ENCODE results near the gene GATA5.
"Not testable (repeated sequence)": the region's sequence is repeated elsewhere in the genome, so short reads cannot be mapped to it uniquely, and the experiment has no call there.

The GATA5 gene

DNA sequence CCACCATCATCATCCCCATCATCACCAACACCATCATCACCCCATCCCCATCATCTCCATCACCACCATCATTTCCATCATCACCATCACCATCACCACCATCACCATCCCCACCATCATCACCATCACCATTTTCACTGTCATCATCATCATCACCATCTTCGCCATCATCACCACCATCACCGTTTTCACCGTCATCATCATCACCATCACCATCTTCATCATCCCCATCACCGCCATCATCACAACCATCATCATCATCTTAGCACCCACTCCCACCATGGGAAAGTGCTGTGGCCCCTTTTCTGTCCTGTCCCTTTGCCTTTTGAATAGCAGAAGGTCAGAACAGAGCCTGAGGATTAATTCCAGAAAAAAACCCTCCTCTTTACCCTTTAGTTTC is 28.5 kb upstream of the GATA5 start:
- DNase-seq = no peak

DNA sequence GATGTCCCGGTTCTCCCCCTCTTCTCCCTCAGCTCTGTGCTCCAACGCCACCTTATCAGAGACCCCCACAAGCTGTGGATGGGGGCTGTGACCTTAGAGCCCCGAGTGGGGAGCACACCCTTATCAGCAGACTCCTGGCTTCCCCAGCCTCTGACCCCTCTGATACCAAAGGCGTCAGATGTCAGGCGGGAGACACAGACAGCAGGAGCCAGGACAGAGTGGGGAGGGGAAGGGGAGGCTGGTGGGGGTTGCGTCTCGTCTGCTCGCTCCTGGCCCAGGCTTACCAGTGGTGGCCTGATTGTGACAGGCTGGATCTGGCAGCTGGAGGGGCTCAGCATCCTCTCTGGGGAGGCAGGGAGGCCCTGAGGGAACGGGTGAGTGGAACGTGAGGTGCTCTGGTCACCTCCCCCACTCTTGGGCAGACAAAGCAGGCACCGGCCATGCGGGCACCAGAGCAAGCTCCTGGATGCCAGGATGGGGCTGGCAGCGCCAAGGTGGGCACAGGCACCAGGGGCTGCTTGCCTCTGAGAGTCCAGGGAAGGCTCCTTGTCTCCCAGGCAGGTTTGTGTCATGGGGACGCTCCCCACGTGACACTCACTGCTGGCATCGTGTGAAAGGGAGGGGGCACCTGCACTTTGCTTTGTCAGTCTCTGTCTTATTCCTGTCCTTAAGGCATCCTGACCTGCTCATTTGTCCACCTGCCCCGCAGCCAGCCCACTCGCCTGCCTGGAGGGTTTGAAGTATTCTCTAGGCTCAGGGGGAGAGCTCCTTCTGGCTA is 27.8 kb upstream of the GATA5 start:
- DNase-seq = no peak

DNA sequence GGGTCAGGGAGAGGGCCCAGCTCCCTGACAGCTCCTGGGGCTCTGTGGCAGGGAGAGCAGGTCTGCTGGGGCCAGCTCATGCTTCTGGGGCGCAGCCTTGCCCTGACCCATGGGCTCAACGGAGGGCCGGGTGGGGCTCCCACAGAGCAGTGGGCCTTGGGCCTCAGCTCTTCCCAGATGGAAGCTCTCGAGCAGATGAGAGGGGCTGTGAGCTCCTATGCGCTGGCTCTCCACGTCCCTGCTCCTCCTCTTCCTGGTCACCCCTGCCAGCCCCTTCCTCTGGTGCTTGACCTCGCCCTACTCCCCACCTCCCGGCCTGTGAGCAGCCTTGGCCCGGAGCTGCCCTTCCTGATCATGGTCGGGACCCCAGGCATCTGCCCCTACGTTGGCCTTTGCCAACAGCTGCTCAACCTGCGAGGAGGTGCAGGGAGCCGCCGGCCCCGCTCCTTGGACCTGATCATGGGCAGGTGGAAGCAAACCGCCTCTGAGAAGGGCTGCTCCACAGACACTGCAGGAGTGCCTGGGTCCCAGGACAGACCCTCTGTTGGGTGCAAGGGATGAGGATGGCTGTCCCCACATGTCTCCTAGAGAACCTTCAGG is 26.8 kb upstream of the GATA5 start:
- DNase-seq = no peak

DNA sequence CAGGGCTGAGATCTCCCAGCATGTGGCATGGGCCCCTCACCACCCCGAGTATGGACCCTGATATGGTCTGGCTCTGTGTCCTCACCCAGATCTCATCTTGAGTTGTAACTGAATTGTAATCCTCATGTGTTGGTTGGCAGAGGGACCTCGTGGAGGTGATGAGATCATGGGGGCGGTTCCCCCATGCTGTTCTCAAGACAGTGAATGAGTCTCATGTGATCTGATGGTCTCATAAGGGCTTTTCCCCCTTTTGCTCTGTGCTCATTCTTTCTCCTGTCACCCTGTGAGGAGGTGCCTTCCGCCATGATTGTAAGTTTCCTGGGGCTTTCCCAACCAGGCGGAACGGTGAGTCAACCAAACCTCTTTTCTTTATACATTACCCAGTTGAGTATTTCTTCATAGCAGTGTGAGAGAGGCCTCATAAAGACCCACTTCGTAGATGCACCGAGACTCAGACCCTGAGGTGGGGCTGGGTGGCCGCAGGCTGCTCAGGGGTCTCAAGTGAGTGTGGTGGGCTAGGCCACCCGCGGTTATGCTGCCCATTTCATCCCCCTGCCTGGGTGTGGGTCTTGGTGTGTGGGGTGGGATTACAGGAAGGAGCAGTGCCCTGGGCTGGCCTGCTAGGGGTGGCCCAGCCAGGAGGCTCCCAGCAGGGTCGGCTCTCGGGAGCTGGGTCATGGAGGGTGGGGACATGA is 26.2 kb upstream of the GATA5 start:
- DNase-seq = peak; percentile 97 to 100

DNA sequence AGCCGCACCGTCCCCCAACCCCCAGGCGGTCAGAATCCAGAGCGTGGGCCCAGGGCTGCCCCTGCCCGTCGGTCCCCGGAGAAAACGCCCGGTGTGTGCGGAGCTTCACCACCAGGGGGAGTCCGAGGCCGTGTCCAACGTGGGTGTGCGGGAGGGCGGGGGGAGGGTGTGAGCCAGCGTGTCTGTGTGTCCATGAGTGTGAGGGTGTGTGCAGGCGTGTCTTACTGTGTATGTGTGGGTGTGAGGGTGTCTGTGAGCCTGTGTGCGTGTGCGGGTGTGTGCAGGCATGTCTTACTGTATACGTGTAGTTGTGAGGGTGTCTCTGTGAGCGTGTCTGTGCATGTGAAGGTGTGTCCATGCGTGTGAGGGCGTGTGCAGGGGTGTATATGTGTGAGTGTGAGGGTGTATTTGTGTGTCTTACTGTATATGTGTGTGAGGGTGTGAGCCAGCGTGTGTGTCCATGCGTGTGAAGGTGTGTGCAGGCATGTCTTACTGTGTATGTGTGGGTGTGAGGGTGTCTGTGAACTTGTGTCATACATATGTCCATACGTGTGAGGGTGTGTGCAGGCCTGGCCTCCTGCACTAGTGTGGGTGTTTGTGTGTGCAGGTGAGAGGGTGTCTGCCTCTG is 24.6 kb upstream of the GATA5 start:
- DNase-seq = peak; percentile 58 to 92

DNA sequence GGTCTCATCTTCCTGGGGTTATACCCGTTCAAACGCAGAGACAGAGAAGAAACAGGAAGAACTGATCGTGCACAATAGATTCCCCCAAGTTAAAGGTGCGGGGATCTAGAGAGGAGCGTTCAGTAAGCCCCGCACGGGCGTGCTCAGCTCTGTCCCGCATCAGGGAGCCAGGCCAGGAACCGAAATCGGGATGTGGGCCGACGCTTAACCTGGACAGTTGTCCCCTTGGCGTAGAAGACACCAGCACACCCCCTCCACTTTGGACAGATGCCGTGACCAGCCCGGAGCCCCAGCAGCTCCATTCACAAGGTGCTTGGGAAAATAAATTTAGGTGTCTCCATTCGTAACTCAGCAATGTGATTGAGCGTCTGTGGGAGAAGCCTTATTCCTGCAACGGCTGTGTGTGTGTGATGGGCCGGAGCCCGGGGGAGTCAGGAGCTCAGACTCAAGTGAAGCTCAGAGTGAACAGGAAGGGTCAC is 24.0 kb upstream of the GATA5 start:
- no peak for DNase-seq

DNA sequence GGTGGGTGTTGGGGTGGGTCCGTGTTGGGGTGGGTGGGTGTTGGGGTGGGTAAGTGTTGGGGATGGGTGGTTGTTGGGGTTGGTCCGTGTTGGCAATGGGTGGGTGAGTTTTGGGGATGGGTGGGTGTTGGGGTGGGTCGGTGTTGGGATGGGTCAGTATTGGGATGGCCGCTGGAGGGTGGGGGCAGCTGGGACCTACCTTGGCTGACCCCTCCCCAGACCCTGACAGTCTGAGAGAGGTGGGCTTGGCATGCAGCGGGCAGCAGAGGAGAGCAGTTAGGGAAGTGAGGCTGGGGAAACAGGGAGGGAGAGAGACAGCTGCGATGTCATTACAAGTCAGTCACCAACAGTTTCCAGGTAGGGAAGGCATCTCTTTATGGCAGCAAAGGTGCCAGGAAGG is 23.1 kb upstream of the GATA5 start:
- no peak for DNase-seq

DNA sequence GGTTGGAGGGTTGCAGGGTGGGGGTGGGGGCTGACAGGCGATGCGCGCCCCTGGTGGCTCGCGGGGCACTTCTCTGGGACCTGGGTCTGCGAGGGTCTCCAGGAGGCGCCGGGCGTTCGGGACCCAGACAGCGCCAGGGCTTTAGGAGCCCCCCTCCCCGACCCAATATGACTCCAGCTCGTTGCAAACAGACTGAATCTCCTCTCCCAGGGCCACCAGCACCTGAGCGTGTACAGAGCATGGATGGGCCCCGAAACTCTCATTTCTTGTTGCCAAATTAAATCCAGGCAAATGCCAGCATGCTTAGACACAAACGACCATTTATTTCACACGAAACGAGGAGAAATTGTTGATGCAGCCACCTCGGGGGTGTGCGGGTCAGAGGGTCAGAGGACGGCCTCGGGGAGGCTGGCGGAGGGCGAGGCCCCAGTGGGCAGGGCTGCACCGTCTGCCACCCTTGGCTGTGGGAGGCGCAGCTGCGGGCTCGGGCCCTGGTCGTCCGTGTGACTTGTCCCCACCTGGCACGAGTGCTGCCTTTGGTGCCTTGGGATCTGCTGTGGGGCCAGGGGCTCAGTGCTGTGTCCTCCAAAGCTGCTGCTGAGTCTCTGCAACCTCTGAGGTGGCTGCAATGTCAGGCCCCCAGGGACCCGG is 20.9 kb upstream of the GATA5 start:
- no peak for DNase-seq

DNA sequence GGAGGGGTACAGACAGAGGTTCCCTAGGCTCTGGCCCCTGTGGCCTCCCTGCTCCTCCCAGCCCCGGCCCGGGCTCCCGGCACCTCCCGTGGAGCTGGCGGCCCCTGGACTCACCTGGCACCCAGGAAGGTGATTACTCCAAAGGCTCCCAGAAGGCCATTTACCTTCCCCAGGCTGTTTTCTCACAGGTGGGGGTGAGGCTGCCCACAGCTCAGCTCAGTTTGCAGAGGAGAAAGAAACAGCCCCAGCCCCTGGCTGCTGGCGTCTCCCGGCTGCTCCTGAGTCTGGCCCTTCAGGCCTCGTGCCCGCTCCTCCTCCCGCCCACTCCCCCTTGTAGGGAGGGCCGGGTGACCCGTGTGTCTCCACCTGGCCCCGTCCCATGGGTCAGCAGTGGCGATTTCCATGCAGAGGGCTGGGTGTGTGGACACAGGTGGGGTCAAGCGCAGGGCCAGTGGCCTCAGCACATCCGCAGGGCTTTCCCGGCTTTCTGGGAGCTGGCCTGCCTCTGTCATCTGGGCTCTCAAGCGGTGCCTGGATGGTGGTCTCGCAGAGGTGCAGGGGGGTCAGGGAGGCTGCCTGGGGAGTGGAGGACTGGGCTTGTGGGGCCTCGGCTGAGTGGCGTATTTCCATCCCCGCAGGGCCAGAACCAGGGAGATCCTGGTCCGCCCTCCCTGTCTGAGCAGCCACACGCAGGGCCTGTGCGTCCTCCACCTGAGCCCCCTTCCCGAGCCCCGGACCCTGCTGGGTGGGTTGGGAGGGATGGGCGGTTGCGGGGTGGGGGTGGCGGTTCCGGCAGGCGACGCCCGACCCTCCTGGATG is 20.2 kb upstream of the GATA5 start:
- no peak for DNase-seq

DNA sequence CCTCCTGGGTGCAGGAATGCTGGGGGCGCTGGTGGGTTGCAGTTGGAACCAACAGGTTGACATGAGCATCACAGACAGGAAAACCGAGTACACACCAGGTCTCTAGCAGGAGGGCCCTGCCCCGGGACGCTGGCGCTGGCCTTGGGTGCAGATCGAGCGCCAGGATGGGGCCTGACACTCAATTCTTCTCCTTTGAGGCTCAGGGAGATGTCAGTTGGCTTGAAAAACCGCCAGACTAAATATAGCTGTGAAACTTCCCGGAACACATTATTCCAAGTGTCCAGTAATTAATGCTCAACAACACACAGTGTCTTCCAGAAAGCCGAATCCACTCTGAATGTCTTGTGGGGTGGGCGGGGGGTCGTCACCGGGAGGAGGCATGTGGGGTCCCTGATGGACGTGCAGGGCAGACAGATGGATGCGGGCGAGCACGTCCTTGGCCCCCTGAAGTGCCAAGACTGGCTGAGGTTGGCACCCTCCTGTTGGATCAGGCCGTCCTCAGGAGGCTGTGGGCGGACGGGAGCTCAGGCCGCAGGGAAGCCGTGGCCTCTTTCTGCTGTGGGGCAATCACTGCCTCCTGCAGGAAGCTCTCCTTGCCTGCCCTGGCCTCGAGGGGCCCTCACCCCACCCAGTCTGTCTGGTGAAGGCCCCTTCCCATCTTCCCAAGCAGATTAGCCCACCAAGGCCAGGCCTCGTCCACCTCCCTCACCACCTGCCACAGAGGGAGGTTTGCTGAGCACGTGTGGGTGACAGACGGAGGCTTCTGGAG is 19.4 kb upstream of the GATA5 start:
- DNase-seq = no peak

DNA sequence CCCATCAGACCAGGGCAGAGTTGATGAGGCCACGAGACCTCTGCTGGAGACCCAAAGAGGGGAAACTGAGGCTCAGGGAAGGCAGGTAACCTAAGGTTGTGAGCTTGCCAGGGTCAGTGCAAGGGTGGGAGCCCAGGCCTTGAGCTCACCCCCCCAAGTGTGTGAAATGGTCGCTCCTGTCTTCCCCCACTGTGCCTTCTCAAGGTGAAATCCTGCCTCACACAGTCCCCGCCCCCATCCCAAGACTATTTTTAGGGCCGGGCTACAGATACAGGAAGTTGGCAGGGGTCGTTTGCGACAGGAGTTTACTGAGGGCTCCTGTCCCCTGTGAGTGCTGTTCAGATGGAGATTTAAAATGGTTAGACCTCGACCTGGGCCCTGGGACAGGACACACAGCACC is 18.7 kb upstream of the GATA5 start:
- no peak for DNase-seq

DNA sequence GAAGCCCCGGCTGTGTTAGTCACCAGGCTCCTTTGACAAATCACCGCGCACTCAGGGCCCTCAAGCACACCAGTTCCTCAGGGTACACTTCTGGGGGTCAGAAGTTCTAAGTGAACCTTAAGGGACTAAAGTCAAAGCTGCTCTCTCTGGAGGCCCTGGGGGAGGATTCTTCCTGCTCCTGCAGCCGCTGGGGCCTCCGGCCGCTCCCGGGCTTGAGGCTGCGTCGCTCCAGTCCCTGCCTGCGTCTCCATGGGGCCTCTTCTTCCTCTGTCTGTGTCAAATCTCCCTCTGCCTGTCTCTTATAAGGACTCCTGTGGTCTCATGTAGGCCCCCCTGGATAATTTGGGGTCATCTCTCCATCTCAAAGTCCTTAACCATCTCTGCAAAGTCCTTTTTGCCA is 18.1 kb upstream of the GATA5 start:
- DNase-seq = no peak

DNA sequence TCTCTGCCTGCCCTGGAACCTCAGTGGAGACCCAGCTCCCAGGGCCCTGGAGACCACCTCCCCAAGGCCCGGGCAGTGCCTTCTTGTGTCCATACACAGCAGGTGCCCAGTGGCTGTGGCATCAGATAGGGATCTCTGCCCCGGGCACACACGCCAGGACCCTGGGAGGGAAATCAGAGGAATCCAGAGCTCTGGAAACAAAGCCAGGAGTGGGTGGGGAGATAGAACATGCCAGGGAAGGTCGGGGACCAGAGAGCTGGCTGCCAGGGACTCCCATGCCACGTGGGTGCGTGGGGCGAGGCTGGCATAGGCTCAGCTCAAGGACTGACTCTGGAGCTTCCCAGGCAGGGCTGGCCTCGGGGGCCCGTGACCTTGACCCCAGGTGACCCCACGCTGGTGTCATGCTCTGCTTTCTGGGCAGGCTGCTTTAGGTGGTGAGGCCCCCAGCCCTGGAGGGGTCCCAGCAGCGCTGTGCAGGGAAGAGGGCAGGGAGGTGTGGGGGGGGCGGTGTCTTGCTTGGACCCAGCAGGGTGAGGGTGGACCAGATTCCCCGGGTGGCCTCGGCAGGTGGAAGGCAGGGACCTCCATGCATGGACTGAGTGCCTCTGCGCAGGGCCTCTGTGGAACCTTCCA is 17.6 kb upstream of the GATA5 start:
- no peak for DNase-seq

DNA sequence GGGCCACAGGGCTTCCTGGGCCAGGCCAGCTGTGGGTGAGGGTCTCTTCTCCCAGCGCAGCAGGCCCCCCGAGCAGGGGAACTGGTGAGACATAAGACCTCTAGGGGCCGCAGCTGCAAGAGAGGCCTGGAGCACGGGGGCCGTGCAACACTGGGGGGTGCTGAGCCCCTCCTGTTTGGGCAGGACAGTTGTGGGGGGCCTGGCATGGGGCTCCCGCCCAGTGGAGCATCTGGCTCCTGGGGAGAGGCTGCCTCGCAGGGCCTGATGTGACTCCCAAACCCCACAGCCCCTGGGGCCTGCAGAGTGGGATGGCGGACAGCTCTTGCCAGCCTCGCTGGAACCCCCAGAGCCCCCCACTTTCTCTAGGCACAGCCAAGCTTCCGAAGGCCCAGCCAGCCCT is 16.9 kb upstream of the GATA5 start:
- no peak for DNase-seq

DNA sequence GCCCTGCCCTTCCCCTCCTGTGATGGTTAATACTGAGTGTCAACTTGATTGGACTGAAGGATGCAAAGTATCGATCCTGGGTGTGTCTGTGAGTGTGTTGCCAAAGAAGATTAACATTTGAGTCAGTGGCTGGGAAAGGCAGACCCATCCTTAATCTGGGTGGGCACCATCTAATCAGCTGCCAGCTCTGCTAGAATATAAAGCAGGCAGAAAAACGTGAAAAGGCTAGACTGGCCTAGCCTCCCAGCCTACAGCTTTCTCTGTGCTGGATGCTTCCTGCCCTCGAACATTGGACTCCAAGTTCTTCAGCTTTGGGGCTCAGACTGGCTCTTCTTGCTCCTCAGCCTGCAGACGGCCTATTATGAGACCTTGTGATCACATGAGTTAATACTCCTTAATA is 15.0 kb upstream of the GATA5 start:
- DNase-seq = not testable (repeated sequence)

DNA sequence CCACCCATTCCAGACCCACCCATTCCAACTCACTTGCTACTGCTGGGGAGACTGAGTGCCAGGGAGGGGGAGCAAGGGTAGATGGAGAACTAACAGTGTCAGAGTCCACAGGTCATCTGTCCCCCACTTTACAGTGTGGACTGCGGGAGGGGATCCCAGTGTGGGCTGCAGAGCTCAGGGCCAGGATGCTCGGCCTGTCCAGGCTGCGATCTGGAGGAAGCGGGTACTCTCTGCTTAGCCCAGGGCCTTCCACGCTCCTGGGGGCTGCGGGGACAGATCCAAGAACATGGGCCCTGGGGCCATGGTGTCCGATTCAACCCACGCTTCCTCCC is 14.1 kb upstream of the GATA5 start:
- no peak for DNase-seq

DNA sequence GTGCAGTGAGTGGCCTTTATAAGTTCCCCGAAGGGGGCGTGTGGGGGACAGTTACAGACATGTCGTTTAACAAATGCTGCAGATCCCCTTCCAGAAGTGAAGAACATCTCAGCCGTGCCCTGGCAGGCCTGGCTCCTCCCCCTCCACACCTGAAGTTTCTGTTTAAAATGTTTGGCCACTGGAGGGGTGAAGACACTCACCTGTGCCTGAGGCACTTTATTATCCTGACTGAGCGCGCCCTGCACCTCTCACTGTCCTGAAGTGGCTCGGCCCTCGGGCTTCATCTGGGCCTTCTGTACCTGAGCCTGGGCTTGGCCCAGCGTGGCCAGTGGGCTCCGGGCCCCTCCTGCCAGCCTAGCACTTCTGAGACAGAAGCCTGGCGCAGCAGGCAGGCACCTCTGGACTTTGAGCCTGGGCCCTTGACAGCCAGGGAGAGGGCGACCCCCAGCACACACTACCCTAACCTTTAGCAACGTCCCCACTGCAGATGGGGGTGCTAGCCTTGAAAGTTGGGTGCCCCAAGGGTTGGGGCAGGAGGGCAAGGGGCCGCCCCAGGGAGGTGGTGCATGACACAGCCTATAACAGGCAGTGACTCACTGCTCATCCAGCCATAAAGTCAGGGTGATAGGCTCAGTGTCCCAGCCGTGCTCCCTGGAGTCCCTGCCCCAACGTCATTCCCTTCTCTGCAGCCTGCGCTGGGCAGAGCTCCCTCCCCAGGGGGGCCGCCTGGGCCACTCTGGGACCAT is 13.6 kb upstream of the GATA5 start:
- no peak for DNase-seq

DNA sequence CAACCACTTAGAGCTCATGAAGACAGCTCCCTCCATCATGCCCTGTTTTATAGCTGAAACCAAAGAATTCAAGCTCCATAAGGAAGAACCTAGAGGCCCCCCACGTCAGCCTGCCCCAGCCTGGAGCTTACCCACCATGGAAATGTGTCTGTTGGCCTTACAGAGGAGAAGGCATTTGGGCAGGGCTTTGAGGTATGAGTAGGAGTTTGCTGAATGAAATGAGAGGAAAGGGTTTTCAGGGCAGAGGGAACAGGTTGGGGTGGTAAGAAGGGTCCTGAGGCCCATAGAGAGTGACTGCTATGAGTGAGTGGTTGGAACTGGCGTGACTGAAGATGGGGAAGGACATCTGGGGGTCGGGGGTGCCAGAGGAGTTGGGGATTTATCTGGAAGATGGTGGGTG is 12.7 kb upstream of the GATA5 start:
- no peak for DNase-seq

DNA sequence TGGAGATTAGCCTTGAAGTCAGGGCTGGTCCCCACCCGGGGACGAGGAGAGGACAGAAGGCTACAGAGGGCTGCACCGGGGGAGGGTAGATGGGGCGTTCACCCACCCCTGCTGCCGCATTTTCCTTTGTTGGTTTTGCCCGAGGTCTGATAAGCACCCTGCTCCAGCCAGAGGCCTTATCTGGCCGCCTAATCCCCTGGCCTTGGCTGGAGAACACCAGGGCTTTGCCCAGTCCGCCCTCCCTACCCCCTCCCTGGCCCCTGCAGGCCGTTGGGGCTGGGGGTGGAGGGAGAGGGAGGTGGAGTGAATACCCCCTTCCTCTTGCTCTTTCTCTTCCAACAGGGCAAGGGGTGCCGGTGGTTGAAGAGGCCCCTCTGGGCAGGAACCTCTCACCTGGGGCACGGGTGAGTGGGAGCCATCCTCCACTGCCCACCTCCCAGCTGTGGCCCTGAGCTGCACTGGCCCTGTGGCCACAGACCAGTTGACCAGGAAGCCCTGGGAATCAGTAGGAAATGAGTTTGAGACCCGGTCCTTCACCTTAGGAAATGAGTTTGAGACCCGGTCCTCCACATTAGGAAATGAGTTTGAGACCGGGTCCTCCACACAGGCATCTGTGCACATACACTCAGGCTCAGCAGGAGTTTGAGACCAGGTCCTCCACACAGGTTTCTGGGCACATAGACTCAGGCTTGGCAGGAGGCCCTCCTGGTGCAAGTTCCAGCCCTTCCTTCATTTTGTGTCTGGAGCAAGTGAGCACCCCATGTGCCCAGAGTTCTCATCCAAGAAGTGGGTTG is 12.0 kb upstream of the GATA5 start:
- no peak for DNase-seq

Data from inflammatory macrophage treated with lipopolysaccharide for 1 hour (primary cell).